ENCODE data around the gene PDE5A. TPM values are rescaled to one million over a fixed set of nuclear protein-coding genes. Genes with fewer than 3 reads are reported as not detected.

PDE5A gene
- total RNA-seq, 4 donors from 2014 or later = 34.6 to 52.7 (median 46.4) TPM

GRCh38 chr4:119525771-119526712 is 102.6 kb downstream of the PDE5A start:
- intact Hi-C loops (cut with DNase I; ENCODE audit: low total_unique reads) (no loop called here), in situ Hi-C loops (cut with MboI; ENCODE audit: low pct_ligation_motif_present in 1 of 4, low pct_unique_long_range_greater_than_20kb in 1 of 4, low sequenced_read_pairs in 3 of 4) (no loop called here)
- 44 to 53% methylated on average over 2 to 3 of the region's 3 CpGs for WGBS, 2 donors (ENCODE audit: low coverage in 1 of 2)
- TF ChIP-seq EP300 (IDR thresholded peaks at IDR 0.05; ENCODE audit: low read depth) (no peak), POLR2A (IDR thresholded peaks at IDR 0.05) (no peak), POLR2AphosphoS5 (IDR thresholded peaks at IDR 0.05) (no peak), CTCF (IDR thresholded peaks at IDR 0.05) (no peak)
- H3K27me3 ChIP-seq = no peaks in the 10 kb centered on the region
- H3K27ac ChIP-seq = peak overlapping the region; percentile 51 to 65 (median 57)
- H3K4me1 ChIP-seq = peaks cover 8 to 35% (median 15%) of the 10 kb centered on the region in 4 donors
- DNase-seq = no peak
- no peaks in the 10 kb centered on the region for H3K9me3 ChIP-seq
- H3K4me3 ChIP-seq = no peak overlapping the region
- H3K36me3 ChIP-seq = peaks cover 0 to 12% (median 3%) of the 10 kb centered on the region in 4 donors

GRCh38 chr4:119525005-119525749 is 103.4 kb downstream of the PDE5A start:
- no peak for DNase-seq
- in situ Hi-C loops (cut with MboI; ENCODE audit: low pct_ligation_motif_present in 1 of 4, low pct_unique_long_range_greater_than_20kb in 1 of 4, low sequenced_read_pairs in 3 of 4) (no loop called here), intact Hi-C loops (cut with DNase I; ENCODE audit: low total_unique reads) (no loop called here)
- H3K9me3 ChIP-seq = no peaks in the 10 kb centered on the region
- peak overlapping the region; percentile 39 to 65 (median 57) for H3K27ac ChIP-seq
- H3K4me1 ChIP-seq = peaks cover 8 to 36% (median 15%) of the 10 kb centered on the region in 4 donors
- H3K4me3 ChIP-seq = no peak overlapping the region
- TF ChIP-seq POLR2AphosphoS5 (IDR thresholded peaks at IDR 0.05) (no peak), CTCF (IDR thresholded peaks at IDR 0.05) (no peak), POLR2A (IDR thresholded peaks at IDR 0.05) (no peak), EP300 (IDR thresholded peaks at IDR 0.05; ENCODE audit: low read depth) (no peak)
- WGBS, 2 donors (ENCODE audit: low coverage in 1 of 2) = 70 to 75% methylated on average over 5 of the region's 5 CpGs
- H3K27me3 ChIP-seq = no peaks in the 10 kb centered on the region
- peaks cover 0 to 15% (median 2%) of the 10 kb centered on the region in 4 donors for H3K36me3 ChIP-seq

- H3K27ac ChIP-seq = peak overlapping the region in 1 of 4 donors; percentile 5
- intact Hi-C loops (cut with DNase I; ENCODE audit: low total_unique reads) (no loop called here), in situ Hi-C loops (cut with MboI; ENCODE audit: low pct_ligation_motif_present in 1 of 4, low pct_unique_long_range_greater_than_20kb in 1 of 4, low sequenced_read_pairs in 3 of 4) (no loop called here)
- DNase-seq = no peak
- no peak overlapping the region for H3K4me3 ChIP-seq
- peaks cover 8 to 40% (median 15%) of the 10 kb centered on the region in 4 donors for H3K4me1 ChIP-seq
- H3K36me3 ChIP-seq = peaks cover 0 to 27% (median 4%) of the 10 kb centered on the region in 4 donors
- TF ChIP-seq EP300 (IDR thresholded peaks at IDR 0.05; ENCODE audit: low read depth) = no peak
- H3K9me3 ChIP-seq = no peaks in the 10 kb centered on the region
- H3K27me3 ChIP-seq = no peaks in the 10 kb centered on the region
These were observed 105.2 kb downstream of the PDE5A start for GRCh38 chr4:119523399-119523798.

GRCh38 chr4:119521268-119521667 is 107.3 kb downstream of the PDE5A start:
- WGBS, 2 donors (ENCODE audit: low coverage in 1 of 2) = 60 to 64% methylated on average over 1 to 4 of the region's 4 CpGs
- Histone ChIP-seq H3K9me3 (no peaks in the 10 kb centered on the region), H3K4me1 (peaks cover 6 to 33% (median 11%) of the 10 kb centered on the region in 4 donors), H3K36me3 (peaks cover 0 to 35% (median 7%) of the 10 kb centered on the region in 4 donors), H3K4me3 (no peak overlapping the region), H3K27me3 (no peaks in the 10 kb centered on the region), H3K27ac (peak overlapping the region in 2 of 4 donors; percentile 47 to 51)
- TF ChIP-seq POLR2AphosphoS5 (IDR thresholded peaks at IDR 0.05) (peak in 1 of 3 donors; percentile 32), POLR2A (IDR thresholded peaks at IDR 0.05) (no peak)
- in situ Hi-C loops (cut with MboI; ENCODE audit: low pct_ligation_motif_present in 1 of 4, low pct_unique_long_range_greater_than_20kb in 1 of 4, low sequenced_read_pairs in 3 of 4) (no loop called here), intact Hi-C loops (cut with DNase I; ENCODE audit: low total_unique reads) (no loop called here)
- peak; percentile 67 for DNase-seq

Data from transverse colon (tissue), 4 donors.